Loucy (cell line): ENCODE data around the gene PAX7.

Experiments used
- H2AFZ ChIP-seq: fragments of 200-600 bp; sonication (generic); 2 replicates; pipeline ENCODE4 v1.6.0; 2016; ENCODE audit warnings: antibody characterized with exemption, mild to moderate bottlenecking, low read length, moderate library complexity
- H3F3A ChIP-seq: fragments of 200-600 bp; 2 replicates; pipeline ENCODE4 v1.6.0; 2016; ENCODE audit warnings: antibody characterized with exemption, low read depth, mild to moderate bottlenecking
- H3K27me3 ChIP-seq: fragments of 200-600 bp; sonication (generic); 2 replicates; pipeline ENCODE4 v1.6.1; 2014; ENCODE audit warnings: low read length, mild to moderate bottlenecking; ENCODE audit not compliant: insufficient read depth, poor library complexity, severe bottlenecking
- H3K36me3 ChIP-seq: fragments of 200-600 bp; sonication (generic); 2 replicates; pipeline ENCODE4 v1.6.1; 2016; ENCODE audit warnings: low read length; ENCODE audit not compliant: insufficient read depth
- H3K4me1 ChIP-seq: fragments of 200-600 bp; sonication (generic); 2 replicates; pipeline ENCODE4 v1.5.1; 2014; ENCODE audit warnings: low read length, mild to moderate bottlenecking; ENCODE audit not compliant: insufficient read depth, poor library complexity, severe bottlenecking
- H3K4me2 ChIP-seq: fragments of 200-600 bp; sonication (generic); 2 replicates; pipeline ENCODE4 v1.6.0; 2014; ENCODE audit warnings: antibody characterized with exemption, low read length, low read depth, mild to moderate bottlenecking; ENCODE audit not compliant: poor library complexity, severe bottlenecking
- H3K4me3 ChIP-seq: fragments of 200-600 bp; sonication (generic); 2 replicates; pipeline ENCODE4 v1.5.1; 2014; ENCODE audit warnings: low read length, mild to moderate bottlenecking, mixed read lengths; ENCODE audit not compliant: poor library complexity, severe bottlenecking
- H3K79me2 ChIP-seq: fragments of 200-600 bp; sonication (generic); 2 replicates; pipeline ENCODE4 v1.6.1; 2014; ENCODE audit warnings: low read length; ENCODE audit not compliant: insufficient read depth
- H3K9ac ChIP-seq: fragments of 200-600 bp; sonication (generic); 2 replicates; pipeline ENCODE4 v1.6.0; 2014; ENCODE audit warnings: mild to moderate bottlenecking, low read depth, low read length, moderate library complexity; ENCODE audit not compliant: poor library complexity, severe bottlenecking
- H3K9me2 ChIP-seq: fragments of 200-600 bp; sonication (generic); replicated peaks from 2 replicates; pipeline ENCODE4 v1.6.1; 2016; ENCODE audit warnings: low read depth, low read length, mixed read lengths
- H3K9me3 ChIP-seq: fragments of 200-600 bp; sonication (generic); 2 replicates; pipeline ENCODE4 v1.6.1; 2014; ENCODE audit warnings: mild to moderate bottlenecking, antibody characterized with exemption, low read length, low read depth; ENCODE audit not compliant: insufficient read depth
- H4K20me1 ChIP-seq: fragments of 200-600 bp; sonication (generic); 2 replicates; pipeline ENCODE4 v1.6.0; 2014; ENCODE audit warnings: antibody characterized with exemption, low read length, mild to moderate bottlenecking; ENCODE audit not compliant: insufficient read depth, poor library complexity, severe bottlenecking
- EZH2phosphoT487 ChIP-seq: fragments of 200-600 bp; IDR thresholded peaks from 2 replicates; pipeline ENCODE4 v1.6.1; 2018; ENCODE audit warnings: antibody characterized with exemption, mild to moderate bottlenecking, moderate library complexity, borderline replicate concordance
- TF ChIP-seq, protein P1 (sequence below): fragments of 200-600 bp; sonication (generic); conservative IDR thresholded peaks from 2 replicates; pipeline ENCODE4 v1.5.1; 2014; ENCODE audit warnings: mild to moderate bottlenecking, antibody characterized with exemption, low read length

The PAX7 gene

DNA sequence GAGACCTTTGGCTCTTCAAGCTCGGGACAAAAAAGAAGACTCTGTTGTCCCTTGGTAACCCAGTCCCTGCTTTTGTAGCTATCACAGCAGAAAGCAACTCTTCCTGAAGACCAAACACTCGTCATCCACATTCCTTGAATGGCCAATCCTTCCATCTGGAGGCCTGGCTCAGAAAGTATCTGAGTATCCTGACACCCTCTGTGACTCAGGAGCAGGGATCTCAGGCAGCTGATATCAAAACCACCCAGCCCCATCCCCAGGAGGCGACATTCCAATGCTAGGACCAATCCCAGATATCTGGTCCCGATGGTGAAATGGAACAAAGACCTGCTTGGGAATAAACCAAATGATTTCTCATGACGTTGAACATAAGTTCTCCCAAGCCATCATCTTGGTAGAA, 116.3 kb downstream of the PAX7 start:
- TF ChIP-seq, protein P1, sequence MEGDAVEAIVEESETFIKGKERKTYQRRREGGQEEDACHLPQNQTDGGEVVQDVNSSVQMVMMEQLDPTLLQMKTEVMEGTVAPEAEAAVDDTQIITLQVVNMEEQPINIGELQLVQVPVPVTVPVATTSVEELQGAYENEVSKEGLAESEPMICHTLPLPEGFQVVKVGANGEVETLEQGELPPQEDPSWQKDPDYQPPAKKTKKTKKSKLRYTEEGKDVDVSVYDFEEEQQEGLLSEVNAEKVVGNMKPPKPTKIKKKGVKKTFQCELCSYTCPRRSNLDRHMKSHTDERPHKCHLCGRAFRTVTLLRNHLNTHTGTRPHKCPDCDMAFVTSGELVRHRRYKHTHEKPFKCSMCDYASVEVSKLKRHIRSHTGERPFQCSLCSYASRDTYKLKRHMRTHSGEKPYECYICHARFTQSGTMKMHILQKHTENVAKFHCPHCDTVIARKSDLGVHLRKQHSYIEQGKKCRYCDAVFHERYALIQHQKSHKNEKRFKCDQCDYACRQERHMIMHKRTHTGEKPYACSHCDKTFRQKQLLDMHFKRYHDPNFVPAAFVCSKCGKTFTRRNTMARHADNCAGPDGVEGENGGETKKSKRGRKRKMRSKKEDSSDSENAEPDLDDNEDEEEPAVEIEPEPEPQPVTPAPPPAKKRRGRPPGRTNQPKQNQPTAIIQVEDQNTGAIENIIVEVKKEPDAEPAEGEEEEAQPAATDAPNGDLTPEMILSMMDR, result no peak
- no peak for TF ChIP-seq EZH2phosphoT487
- Histone ChIP-seq H3K9me3 (no peaks in the 10 kb centered on the region), H3K9me2 (no peaks in the 10 kb centered on the region), H3K4me1 (no peaks in the 10 kb centered on the region), H3K4me2 (no peak overlapping the region), H4K20me1 (no peaks in the 10 kb centered on the region), H3K4me3 (no peak overlapping the region), H3K36me3 (no peaks in the 10 kb centered on the region), H2AFZ (no peak overlapping the region), H3F3A (no peaks in the 10 kb centered on the region), H3K9ac (no peak overlapping the region), H3K79me2 (no peaks in the 10 kb centered on the region), H3K27me3 (no peaks in the 10 kb centered on the region)

DNA sequence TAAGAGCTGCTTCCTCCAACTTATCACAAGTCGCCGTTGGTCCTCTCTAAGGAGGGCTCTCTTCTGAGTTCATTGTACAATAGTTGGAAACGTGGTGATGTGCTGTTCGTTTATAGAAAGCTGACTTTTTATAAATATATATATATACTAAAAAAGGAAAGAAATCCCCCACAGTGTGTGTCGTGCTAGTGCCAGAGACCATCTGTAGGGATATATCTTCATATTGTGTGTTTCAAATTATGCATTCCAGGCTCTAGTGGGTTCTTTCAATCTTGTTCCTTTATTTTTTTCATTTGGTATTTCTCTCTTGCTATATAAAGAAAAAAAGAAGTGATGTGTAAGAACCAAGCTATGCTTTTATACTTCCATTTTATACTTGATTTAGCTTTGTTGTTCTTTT, 117.0 kb downstream of the PAX7 start:
- Histone ChIP-seq H3K4me2 (no peak overlapping the region), H3K9me2 (no peaks in the 10 kb centered on the region), H3K9me3 (no peaks in the 10 kb centered on the region), H3K9ac (no peak overlapping the region), H3K27me3 (no peaks in the 10 kb centered on the region), H3K36me3 (no peaks in the 10 kb centered on the region), H4K20me1 (no peaks in the 10 kb centered on the region), H3F3A (no peaks in the 10 kb centered on the region), H3K4me3 (no peak overlapping the region), H3K4me1 (no peaks in the 10 kb centered on the region), H2AFZ (no peak overlapping the region), H3K79me2 (no peaks in the 10 kb centered on the region)
- TF ChIP-seq EZH2phosphoT487, result no peak
- TF ChIP-seq, protein P1, result no peak

DNA sequence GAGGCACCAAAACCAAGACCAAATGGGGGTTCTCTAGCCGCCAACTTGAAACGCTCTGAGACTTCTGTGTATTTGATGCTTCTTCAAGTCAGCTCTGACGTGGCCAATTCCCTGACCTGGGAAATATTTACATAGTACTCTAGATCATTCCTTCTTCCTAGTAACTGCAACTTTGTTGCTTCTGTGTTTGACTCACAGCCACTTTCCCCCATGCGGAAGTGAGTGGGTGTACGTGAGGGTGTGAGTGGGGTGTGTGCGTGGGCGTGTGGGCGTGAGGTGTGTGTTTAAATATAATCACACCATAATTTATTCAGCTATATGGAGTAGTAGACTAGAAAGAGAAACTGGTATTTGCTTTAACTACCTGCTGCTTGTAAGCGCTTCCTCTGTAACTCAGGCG, 117.8 kb downstream of the PAX7 start:
- H3K27me3 ChIP-seq, result no peaks in the 10 kb centered on the region
- no peaks in the 10 kb centered on the region for H3K79me2 ChIP-seq
- H3K4me3 ChIP-seq, result no peak overlapping the region
- H3F3A ChIP-seq, result no peaks in the 10 kb centered on the region
- no peak overlapping the region for H3K9ac ChIP-seq
- TF ChIP-seq, protein P1, result no peak
- no peak for TF ChIP-seq EZH2phosphoT487
- no peak overlapping the region for H3K4me2 ChIP-seq
- H2AFZ ChIP-seq, result no peak overlapping the region
- no peaks in the 10 kb centered on the region for H3K9me3 ChIP-seq
- H3K9me2 ChIP-seq, result no peaks in the 10 kb centered on the region
- no peaks in the 10 kb centered on the region for H4K20me1 ChIP-seq
- H3K36me3 ChIP-seq, result no peaks in the 10 kb centered on the region
- H3K4me1 ChIP-seq, result no peaks in the 10 kb centered on the region
